ENCODE data around the gene TLR10. TPM values are rescaled to one million over a fixed set of nuclear protein-coding genes. Genes with fewer than 3 reads are reported as not detected.

Gene TLR10
- not detected in 2 replicates for total RNA-seq

DNA sequence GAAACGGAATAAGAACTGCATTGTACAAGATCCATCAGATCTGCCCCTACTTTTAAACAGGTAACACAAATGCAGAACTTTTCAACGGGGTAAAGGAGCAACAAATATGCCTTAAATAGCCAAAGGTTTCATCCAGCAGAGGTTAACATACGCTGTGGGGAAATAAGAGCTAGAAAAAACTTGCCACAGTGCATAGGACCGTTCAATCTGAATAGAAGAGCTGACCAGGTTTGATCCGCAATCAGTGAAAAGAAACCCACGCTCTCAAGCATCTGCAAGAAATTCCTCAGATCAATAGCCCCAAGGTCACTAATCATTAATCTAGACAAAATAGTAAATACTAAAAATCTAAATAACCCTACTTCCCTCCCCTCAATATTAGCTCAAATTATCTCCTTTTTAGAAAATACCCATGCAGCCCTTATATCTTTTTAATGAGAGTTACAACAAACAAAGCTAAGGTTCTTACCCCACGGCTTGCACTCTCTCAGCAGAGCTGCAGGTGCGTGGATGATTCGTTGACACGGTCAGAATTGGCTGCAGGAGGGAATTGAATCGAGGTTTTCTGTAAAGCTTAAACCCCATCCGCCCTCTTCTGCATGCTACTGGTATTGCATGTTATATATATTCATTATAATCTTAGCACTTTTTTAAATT lies at the start of gene TLR10:
TLR10 (minus strand) TSS at position 539 of the 657 bp plus-strand sequence. CDS start 7,400 bp downstream, outside the sequence.

GRCh38 chr4:38804654-38805295 lies 22.0 kb upstream of the TLR10 start, which contains the start of gene TLR1:
Gene TLR1 (minus strand): TSS chr4:38804791. CDS start chr4:38798831, 5,960 bp downstream.

Other genes starting within 250 kb of the TLR10 start
- 11.2 and 12.3 TPM in 2 replicates for gene KLF3, start 118.8 kb downstream of the TLR10 start, total RNA-seq
- 1.6 and 1.7 TPM in 2 replicates for gene TLR1, start 21.8 kb upstream of the TLR10 start, total RNA-seq
- 0.69 and 0.95 TPM in 2 replicates for gene TLR6, start 73.8 kb upstream of the TLR10 start, total RNA-seq
- gene FAM114A1, start 84.8 kb upstream of the TLR10 start, total RNA-seq: 229 and 375 TPM in 2 replicates
- 0.16 and 0.17 TPM in 2 replicates for gene TMEM156, start 249.4 kb upstream of the TLR10 start, total RNA-seq